Bladder microvascular endothelial cell (primary cell): Measurements from ENCODE around the gene METTL25B. TPM values are rescaled to one million over a fixed set of nuclear protein-coding genes. Genes with fewer than 3 reads are reported as not detected.

Experiments used
- total RNA-seq: library from RNA; depleted of rRNA; stranded (reverse); fragments of >200 nt; gene quantifications from 2 replicates; pipeline ENCODE4 v1.2.3, GENCODE V29; 2014

METTL25B gene
- 5.7 and 13.2 TPM in 2 replicates for total RNA-seq

DNA sequence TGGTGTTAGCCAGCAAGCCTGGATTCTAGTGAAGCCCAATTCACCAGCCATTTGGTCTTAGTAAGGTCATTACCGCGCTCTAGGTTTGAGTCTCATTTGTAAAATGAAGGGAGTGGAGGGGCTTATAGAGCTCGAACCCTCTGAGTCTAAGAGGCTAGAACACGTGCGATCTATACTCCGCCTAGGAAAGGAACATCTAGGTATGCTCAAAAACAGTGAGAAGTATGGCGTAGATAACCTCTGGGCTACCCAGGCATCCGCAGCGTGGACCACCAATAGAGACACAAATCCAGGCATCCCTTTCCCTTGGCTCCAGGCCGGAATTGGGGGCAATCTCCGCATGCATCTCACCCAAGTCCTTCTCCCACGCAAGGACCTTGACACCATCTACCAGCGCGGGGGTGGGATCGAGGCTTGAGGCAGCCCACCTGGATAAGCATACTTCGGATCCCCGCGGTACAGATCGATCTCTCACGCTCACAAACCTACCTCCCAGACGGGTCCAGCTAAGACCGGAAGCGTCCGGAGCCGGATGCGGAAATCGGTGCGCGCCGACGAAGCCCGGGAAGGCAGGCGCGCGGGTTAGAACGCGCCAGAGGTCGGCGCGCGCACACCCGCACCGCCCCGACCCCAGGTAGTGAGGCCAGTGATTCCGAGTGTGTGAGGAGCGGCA is at the start of gene METTL25B:
METTL25B (plus strand) TSS at position 544 of the 673 bp plus-strand sequence. CDS start 636 bp downstream, outside the sequence.

DNA sequence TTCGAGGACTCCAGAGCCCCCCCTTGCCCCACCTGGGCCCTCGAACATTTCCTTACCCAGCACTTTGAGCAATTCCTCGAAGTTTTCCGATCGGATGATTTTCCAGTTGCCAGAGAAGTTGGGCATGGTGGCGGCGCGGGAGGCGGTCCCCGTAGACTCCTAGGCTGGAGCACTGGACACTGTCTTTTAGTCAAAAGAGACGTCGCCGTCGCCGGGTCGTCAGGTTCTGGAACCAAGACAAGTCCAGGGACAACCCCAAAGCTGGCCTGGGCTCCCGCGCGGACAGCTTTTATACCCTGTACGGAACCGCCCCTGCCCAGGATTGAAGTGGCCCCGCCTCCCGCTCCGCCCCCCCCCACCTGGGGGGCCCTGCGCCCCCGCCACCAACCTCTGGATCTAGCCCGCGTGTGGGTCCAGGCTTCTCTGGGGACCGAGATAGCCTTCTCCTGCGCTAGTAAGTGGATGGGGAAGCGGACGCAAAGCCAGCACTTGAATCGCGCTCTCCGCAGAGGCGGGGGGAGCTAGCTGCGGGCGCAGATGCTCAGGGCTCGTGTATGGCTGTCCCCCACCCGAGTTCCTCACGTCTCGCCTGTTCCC is 22.9 kb upstream of the METTL25B start, which contains the start of gene CRABP2:
CRABP2 (minus strand) TSS at position 263 of the 597 bp plus-strand sequence; CDS start at position 126, 137 bp downstream.

DNA sequence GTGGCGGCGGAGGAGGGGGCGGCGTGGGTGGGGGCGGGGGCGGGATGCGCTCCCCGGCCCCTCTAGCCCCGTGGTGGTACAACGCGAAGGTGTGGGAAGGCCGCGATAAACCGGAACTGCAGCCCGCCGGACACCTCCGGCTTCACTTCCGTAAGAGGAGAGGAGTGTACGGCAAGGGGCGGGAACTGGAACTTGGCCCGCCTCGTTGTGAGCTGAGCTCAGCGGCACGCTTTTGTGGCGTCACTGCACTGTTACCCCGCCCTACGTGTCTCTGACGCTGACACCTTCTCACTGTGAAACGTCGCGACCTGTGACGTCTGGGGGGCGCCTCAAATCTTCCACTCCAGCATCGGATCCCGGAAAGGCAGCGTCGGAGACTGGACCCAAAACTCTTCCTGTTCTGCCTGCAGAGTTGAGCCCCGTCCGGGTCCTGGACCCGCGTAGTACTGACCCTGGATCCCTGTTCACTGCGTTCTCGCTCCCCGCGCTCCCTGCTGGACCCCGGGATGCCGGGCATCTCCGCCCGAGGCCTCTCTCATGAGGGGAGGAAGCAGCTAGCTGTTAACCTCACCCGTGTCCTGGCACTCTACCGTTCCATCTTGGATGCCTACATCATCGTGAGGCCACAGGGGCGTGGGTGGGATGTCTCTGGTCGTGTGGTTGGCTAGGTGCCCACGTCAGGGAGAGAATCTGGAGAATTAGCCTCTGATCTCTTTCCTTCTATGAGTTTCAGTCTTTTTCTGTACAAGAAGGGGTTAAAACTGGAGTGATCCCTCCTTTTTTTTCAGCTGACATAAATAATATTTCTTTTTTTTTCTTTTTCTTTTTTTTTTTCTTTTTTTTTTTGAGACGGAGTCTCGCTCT is 562 bp downstream of the METTL25B start, which contains the start of gene ISG20L2:
ISG20L2 (minus strand) TSS at position 168 of the 864 bp plus-strand sequence. CDS start 1,114 bp downstream, outside the sequence.

DNA sequence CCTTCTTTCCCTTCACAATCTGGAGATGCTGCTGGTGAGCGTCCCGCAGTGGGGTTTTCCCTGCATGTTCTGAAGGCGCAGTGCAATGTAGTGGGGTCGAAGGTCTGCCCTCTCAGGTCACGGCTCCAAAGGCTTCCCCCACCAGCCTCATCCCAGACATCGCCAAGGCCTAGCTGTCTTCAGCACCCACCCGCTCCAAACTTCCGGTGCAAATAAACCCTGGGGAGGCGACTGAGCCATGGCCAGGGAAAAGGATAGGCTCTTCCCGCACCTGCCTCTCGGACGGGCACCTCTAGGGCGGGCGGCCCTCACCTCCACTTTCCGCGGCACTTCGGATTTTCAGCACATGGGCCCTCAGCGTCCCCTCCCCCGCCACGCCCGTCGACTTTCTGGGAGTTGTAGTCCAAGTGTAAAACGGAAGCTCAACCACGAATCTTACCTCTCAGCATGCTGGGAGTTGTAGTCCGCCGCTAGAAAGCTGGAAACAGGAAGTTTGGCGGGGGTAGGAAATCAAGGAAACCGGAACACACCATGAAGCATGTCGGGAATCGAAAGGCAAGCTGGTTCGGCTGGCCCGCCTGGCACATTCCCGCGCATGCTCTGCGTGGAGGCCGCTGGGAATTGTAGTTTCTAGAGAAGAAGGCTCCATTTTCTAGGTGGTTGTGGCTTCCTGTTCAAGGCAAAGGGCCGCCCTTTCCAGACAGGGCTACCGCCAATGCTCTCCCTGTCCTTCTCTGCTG is 12.6 kb downstream of the METTL25B start, which contains the start of gene MRPL24:
MRPL24 (minus strand) TSS at position 348 of the 740 bp plus-strand sequence. CDS start 2,384 bp downstream, outside the sequence.

DNA sequence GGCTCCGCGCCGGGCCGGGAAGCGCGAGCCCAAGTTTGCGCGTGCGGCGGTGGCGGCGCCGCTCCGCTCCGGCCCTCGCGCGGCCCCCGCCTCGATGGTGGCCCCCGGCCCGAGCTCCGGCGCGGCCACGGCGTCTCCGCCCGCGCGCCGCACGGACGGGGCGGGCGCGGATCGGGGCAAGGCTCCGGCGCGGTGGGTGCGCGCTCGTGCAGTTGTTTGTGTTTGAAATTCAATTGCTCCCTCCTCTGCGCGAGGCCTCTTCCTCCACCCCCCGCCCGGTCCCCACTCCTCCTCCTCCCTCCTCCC is 23.1 kb downstream of the METTL25B start, which contains the start of gene HDGF:
HDGF (minus strand) TSS at position 225 of the 306 bp plus-strand sequence. CDS start 246 bp downstream, outside the sequence.

DNA sequence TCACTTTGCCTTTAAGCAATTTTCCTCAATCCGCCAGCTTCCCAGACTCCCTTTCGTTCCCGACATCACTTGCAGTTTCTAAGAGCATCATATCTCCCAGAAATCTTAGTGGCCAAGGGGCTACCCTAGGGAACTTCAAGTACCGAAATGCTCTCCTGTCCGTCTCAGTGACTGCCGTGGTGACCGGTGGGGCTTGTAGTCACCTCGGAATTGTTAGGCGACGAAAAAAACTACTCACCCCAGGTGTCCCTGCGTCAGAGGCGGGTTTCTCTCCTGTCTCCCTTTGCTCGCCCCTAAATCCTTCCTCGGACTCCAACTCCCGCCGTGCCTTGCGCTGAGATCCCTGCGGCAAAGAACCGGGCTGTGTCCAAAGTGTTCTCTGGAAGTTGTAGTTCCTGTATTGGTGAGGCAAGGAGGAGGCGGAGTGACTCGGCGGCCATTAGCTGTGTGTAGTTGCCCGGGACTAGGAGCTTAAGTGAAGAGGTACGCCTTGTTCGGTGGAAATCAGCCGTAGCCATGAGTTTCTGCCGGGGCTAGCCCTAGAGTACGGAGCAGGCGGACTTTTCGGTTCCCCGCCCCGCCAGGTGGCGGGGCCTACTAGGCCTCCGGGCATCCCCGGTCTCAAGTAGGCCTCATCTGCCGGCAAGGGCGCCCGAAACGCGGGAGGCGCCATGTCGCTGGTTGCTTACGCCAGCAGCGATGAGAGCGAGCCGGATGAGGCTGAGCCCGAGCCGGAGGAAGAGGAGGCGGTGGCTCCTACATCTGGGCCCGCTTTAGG is 39.0 kb downstream of the METTL25B start, which contains the start of gene PRCC:
PRCC (plus strand) TSS at position 435 of the 778 bp plus-strand sequence; CDS start at position 672, 237 bp downstream.

Other genes with a start within 250 kb of the METTL25B start
- gene MEF2D, start 227.7 kb upstream of the METTL25B start, total RNA-seq = 4.7 and 11.6 TPM in 2 replicates
- gene IQGAP3, start 155.9 kb upstream of the METTL25B start, total RNA-seq = 17.2 and 21.5 TPM in 2 replicates
- gene TTC24, start 148.7 kb upstream of the METTL25B start, total RNA-seq = not detected in 2 replicates
- gene NAXE, start 136.7 kb upstream of the METTL25B start, total RNA-seq = 52.5 and 61.0 TPM in 2 replicates
- 11.2 and 25.0 TPM in 2 replicates for gene GPATCH4, start 127.0 kb upstream of the METTL25B start, total RNA-seq
- not detected in 2 replicates for gene HAPLN2, start 109.1 kb upstream of the METTL25B start, total RNA-seq
- not detected in 2 replicates for gene BCAN, start 86.4 kb upstream of the METTL25B start, total RNA-seq
- gene NES, start 51.1 kb upstream of the METTL25B start, total RNA-seq = 81.5 and 125 TPM in 2 replicates
- gene CRABP2, start 22.9 kb upstream of the METTL25B start, total RNA-seq = not detected in 2 replicates
- 4.4 and 9.9 TPM in 2 replicates for gene ISG20L2, start 297 bp downstream of the METTL25B start, total RNA-seq
- 38.3 and 49.1 TPM in 2 replicates for gene MRPL24, start 12.6 kb downstream of the METTL25B start, total RNA-seq
- 155 and 276 TPM in 2 replicates for gene HDGF, start 23.2 kb downstream of the METTL25B start, total RNA-seq
- 8.1 and 16.3 TPM in 2 replicates for gene PRCC, start 39.1 kb downstream of the METTL25B start, total RNA-seq
- not detected in 2 replicates for gene SH2D2A, start 88.4 kb downstream of the METTL25B start, total RNA-seq
- not detected in 2 replicates for gene INSRR, start 130.6 kb downstream of the METTL25B start, total RNA-seq
- gene NTRK1, start 132.4 kb downstream of the METTL25B start, total RNA-seq = 0.06 TPM in 1 of 2 replicates, not detected in the other
- gene PEAR1, start 165.2 kb downstream of the METTL25B start, total RNA-seq = 11.0 and 35.0 TPM in 2 replicates
- gene LRRC71, start 192.2 kb downstream of the METTL25B start, total RNA-seq = 0.16 and 0.19 TPM in 2 replicates